ENCODE data around the gene MTO1.

DNA sequence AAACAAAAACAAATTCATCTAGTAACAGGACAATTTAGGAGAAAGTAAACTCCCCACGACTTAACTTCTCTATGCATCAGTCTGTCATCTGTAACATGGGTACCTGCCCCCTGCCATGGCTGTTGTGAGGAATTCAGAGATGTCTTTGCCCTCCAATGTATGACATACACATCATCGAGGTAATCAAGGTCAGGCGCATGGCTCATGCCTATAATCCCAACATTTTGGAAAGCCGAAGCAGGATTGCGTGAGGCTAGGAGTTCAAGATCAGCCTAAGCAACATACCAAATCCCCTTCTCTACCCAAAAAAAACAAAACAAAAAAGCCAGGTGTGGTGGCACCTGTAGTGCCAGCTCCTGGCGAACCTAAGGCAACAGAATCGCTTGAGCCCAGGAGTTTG lies 50.3 kb downstream of the MTO1 start:
- no peak for TF ChIP-seq POLR2A (IDR thresholded peaks at IDR 0.05)
- TF ChIP-seq, protein P1, sequence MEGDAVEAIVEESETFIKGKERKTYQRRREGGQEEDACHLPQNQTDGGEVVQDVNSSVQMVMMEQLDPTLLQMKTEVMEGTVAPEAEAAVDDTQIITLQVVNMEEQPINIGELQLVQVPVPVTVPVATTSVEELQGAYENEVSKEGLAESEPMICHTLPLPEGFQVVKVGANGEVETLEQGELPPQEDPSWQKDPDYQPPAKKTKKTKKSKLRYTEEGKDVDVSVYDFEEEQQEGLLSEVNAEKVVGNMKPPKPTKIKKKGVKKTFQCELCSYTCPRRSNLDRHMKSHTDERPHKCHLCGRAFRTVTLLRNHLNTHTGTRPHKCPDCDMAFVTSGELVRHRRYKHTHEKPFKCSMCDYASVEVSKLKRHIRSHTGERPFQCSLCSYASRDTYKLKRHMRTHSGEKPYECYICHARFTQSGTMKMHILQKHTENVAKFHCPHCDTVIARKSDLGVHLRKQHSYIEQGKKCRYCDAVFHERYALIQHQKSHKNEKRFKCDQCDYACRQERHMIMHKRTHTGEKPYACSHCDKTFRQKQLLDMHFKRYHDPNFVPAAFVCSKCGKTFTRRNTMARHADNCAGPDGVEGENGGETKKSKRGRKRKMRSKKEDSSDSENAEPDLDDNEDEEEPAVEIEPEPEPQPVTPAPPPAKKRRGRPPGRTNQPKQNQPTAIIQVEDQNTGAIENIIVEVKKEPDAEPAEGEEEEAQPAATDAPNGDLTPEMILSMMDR (IDR thresholded peaks at IDR 0.05 in 8 of 11, conservative IDR thresholded peaks at IDR 0.05 in 3 of 11): no peak

All from spleen (tissue), 7 donors.